ENCODE results near the gene PPAT.
"Not testable (repeated sequence)": the region's sequence is repeated elsewhere in the genome, so short reads cannot be mapped to it uniquely, and the experiment has no call there.

PPAT gene

GRCh38 chr4:56435140-56435926 is at the start of gene PPAT:
Gene PPAT (minus strand): TSS chr4:56435615. CDS start chr4:56435477, 138 bp downstream.
- DNase-seq = peak; percentile 94

- DNase-seq = no peak
Observed at GRCh38 chr4:56480691-56481090, 45.3 kb upstream of the PPAT start.

GRCh38 chr4:56477192-56477702 is 41.8 kb upstream of the PPAT start:
- DNase-seq = no peak

GRCh38 chr4:56475917-56476316 is 40.5 kb upstream of the PPAT start:
- DNase-seq = no peak

- DNase-seq = no peak
Observed at GRCh38 chr4:56469489-56470210, 34.2 kb upstream of the PPAT start.

GRCh38 chr4:56468097-56468422 is 32.6 kb upstream of the PPAT start:
- peak; percentile 41 for DNase-seq

- DNase-seq = peak; percentile 86
Observed at GRCh38 chr4:56467284-56468096, 32.1 kb upstream of the PPAT start, which contains the start of gene SRP72. Gene SRP72 (plus strand): TSS chr4:56467617. CDS start chr4:56467636, 19 bp downstream.

- DNase-seq = no peak
Observed at GRCh38 chr4:56466910-56467283, 31.5 kb upstream of the PPAT start.

- DNase-seq = not testable (repeated sequence)
Observed at GRCh38 chr4:56466296-56466761, 30.9 kb upstream of the PPAT start.

GRCh38 chr4:56465599-56466295 is 30.3 kb upstream of the PPAT start:
- DNase-seq = no peak

- no peak for DNase-seq
Observed at GRCh38 chr4:56464581-56464980, 29.2 kb upstream of the PPAT start.

GRCh38 chr4:56463711-56464110 is 28.3 kb upstream of the PPAT start:
- no peak for DNase-seq

- DNase-seq = no peak
Observed at GRCh38 chr4:56462157-56462556, 26.7 kb upstream of the PPAT start.

- DNase-seq = no peak
Observed at GRCh38 chr4:56460085-56460484, 24.7 kb upstream of the PPAT start.

- no peak for DNase-seq
Observed at GRCh38 chr4:56450342-56450741, 14.9 kb upstream of the PPAT start.

GRCh38 chr4:56449475-56449874 is 14.1 kb upstream of the PPAT start:
- DNase-seq = not testable (repeated sequence)

GRCh38 chr4:56448301-56448700 is 12.9 kb upstream of the PPAT start:
- DNase-seq = no peak

- no peak for DNase-seq
Observed at GRCh38 chr4:56445699-56446098, 10.3 kb upstream of the PPAT start.

GRCh38 chr4:56444719-56445118 is 9.3 kb upstream of the PPAT start:
- no peak for DNase-seq

GRCh38 chr4:56440983-56441382 is 5.6 kb upstream of the PPAT start:
- no peak for DNase-seq

- DNase-seq = no peak
Observed at GRCh38 chr4:56438766-56439165, 3.4 kb upstream of the PPAT start.

GRCh38 chr4:56434599-56435139 is 746 bp downstream of the PPAT start:
- DNase-seq = peak; percentile 30

Measured in DMS79 treated with DMSO at 0.1 percent for 48 hours (cell line).